Right kidney (tissue), 1 donor: ENCODE results near the gene HSPBAP1.
"Not testable (repeated sequence)": the region's sequence is repeated elsewhere in the genome, so short reads cannot be mapped to it uniquely, and the experiment has no call there.

ENCODE experiments used
- DNase-seq: peaks from one replicate; pipeline ENCODE4 v3.0.0-alpha.2; 2016

Gene HSPBAP1

DNA sequence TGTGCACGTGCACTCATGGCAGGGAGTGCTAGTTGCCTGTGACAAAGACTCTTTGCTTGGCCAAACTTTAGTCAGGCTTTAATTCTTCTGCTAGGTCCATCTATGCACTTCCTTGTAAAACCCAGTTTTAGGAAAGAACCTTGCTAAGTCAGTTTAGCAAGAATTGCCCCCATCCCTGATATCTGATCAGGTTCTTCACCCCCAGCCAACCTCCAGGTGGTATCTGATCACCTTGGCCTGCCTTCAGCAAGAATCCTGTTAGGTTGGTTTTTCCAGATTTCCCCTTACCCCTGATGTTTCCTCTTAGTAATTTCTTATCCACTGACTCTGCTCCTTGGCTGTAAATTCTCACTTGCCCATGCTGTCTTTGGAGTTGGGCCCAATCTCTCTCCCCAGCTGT, 8.4 kb downstream of the HSPBAP1 start:
- no peak for DNase-seq

DNA sequence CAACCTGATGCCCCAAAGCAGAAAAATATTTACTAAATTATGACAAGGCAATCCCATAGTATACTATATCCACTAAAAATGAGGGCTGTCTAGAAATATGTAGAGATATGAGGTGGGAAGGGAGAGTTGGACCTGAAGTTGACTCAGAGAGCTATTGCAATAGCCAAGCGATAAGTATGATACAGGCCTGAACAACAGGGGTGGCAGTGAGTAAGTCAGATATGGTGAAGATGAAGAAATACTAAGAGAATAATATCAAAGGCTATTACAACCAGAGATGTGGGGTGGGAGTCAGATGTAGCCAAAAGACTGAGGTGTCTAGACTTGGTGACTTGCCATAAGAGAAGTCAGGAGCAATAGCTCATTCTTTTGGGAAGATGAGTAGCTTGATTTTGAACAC, 9.2 kb downstream of the HSPBAP1 start:
- no peak for DNase-seq

DNA sequence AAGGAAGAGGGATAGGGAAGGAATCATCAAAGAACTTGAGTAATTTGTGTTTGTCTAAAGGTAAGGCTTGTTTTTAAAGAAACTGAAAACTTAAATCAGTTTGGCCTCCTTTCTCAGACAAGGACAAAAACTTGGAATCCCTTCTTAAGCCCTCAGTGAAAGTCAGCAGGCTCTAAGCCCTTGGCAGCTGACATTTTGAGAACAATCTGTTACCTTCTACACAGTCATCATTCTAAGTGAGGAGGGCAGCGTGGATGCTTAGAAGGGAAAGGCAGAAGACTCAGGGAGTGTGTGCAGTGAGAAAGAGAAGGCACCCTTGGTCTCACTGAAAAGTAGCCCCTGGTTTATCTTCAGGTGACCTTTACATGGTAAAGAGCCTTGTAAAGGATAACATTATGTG, 10.8 kb downstream of the HSPBAP1 start:
- DNase-seq: no peak

DNA sequence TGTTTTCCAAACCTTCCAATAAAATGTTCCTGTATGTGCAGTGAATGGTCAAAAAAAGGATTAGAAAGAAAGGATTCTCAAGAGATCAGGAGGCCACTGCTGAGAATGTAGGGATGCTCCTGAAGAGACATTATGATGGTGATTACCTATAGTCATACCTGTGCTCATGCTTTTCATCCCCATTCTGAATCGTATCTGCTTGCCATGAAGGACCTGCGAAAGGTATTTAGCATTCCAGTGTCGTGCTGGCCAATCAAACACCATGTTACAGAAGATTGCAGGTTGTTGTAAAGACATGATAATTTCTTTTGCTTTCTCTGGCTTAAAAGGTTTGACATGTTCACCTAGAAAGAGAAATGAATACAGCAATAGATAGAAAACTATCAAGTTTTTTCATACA, 16.1 kb downstream of the HSPBAP1 start:
- no peak for DNase-seq

DNA sequence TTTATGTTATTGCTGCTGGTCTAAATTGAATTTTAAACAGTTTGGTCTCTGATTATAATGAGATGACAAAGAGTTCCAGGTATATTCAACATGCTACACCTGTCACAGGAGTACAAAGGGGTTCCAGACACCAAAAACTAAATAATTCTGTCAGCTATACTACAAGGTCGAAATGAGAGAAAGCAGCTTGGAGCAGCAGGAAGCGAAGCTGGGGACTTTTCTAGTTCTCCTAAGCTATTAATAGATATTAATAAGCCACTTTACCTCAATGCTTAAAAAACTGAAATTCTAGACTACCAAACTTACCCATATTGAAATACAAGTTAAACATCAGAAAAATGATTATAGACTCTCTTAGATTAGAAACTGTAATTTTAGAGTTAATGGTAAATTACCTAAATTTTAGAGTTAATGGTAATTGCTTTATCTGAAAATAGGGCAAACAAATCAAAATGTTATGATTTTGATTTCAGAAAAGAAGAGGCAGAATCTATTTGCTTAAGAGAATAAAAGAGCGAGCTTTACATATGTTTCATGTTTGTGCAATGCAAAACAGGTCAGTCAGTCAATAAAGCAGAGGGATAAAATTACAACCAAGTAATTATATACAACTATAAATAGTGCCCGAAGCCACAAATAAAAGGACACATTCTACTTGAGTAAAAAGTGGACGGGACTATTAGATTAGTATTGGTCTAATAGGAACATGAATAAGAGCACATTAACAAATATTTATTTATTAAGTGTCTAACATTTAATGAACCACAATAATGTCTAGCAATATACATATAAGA, 16.8 kb downstream of the HSPBAP1 start:
- DNase-seq: no peak

DNA sequence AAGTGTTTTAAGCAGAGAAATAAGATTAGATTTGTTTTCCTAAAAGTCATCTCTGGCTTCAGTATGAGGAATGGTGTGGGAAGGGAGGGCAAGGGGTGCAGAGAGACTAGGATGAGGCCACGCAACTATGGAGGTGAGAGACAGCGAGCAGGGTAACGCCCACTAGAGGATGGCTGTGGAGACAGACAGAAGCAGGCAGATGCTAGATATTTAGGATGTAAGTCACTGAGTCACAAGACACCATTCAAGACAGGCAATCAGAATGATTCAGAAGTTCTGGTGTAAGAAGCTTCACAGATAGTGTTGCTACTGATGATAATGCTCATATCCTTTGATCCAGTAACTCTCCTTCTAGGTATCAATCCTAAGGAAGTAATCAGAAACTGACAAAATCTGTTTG, 19.1 kb downstream of the HSPBAP1 start:
- no peak for DNase-seq

DNA sequence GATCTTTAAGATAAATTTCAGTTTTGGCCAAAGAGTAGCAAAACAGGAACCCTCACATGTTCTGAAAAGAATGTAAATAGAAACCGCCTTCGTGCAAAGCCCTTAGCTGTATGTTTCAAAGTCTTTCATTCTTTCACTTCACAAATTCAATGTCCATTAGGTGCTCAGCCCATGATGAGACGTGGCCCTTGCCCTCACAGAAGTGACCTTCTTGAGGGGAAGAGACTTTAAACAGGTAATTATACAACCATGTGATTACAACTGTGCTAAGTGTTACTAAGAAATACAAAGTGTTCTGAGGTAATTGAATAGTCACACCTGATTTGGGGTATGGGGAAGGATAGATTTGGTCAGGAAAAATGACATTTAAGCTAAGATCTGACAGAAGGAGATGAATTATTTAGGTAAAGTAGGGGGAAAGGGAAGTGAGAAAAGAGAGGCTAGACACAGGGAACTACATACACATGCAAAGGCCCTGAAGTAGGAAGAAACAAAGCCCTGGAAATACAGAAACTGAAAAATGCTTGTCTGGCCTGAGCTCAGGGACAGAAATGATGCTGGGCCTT, 19.6 kb downstream of the HSPBAP1 start:
- DNase-seq: no peak

DNA sequence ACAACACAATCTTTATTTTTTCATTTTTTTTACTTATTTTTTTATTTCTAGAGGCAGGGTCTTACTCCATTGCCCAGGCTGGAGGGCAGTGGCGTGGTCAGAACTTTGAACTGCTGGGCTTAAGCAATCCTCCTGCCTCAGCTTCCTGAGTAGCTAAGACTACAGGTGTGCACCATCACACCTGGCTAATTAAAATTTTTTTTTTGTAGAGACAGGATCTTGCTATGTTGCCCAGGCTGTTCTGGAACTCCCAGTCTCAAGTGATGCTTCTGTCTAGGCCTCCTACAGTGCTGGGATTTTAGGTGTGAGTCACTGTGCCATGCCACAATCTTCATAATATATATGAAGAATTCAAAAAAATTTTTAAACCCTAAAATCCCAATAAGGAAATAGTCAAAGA, 20.8 kb downstream of the HSPBAP1 start:
- no peak for DNase-seq

DNA sequence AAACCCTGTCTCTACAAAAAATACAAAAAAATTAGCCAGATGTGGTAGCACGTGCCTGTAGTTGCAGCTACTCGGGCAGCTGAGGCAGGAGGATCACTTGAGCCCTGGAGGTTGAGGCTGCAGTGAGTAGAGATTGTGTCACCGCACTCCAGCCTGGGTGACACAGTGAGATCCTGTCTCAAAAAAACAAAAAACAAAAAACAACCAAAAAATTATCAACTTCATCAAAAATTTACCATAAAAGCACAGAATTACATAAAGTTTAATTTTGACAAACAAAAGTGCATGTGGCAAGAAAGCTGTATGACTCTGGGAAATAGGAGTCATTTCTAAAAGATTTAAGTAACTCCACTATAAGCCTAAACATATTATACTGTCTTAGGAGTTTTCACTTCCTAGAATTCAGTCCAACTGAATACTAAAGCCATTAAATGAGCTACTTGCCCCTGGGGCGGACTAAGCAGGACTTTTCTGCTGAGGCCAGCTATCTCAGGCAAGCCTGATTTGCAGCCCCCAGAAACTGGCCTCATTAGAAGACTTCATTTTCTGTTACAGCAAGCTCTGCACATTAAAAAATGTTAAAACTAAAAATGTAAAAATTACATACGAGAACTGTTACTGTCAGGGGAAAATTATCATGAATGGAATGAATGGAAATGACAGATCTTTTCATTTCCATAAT, 23.0 kb downstream of the HSPBAP1 start:
- DNase-seq: no peak

DNA sequence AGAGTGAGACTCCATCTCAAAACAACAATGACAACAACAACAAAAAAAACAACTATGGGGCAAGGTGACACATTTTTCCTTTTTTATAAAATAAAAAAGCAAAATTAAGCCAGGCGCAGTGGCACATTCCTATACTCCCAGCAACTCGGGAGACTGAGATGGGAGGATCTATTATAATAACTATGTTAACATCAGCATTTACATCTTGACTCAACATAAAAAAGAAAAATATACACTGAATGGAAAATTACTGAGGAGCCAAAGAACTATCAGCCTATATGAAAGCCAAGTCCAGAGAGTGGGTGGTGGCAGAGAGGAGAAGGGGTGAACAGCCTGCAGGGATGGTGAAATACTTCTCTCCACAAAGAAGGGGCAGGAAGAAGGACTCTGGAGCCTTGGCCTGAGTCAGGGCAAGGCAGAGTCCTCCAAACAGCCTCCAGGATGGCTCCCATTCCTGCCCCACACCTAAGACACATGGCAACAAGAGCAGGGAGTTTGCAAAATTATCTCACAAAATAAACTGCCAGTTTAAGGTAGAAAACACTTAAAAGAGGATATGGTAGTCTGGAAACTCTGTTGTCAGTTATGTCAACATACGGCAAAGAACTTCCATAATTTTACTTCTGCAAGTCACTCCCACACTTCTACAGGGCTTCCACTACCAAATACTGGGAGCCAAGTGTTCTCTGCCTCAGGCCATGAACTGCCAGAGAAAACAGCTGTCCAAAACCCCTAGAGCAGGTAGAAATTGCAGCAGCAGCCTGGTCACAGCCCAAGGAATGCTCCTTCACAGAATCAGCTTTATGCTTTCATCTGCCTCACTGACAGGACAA, 25.9 kb downstream of the HSPBAP1 start:
- no peak for DNase-seq

DNA sequence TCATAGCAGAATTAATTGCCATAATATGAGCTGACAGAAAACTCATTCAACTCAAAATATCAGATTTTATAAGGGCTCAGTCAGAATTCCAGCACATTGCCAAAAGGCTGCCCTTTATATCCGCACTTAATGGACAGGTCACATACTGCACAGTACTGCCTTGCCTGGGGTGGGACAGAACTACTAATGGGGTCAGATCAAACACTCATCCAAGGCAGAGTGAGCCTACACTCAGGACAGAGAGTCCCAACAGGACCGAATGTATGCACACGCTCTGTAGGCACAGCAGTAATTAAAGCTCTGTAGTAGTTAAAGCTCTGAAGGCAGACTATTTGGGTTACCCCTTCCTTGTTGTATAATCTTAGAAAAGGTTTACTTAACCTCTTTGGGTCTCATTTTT, 27.2 kb downstream of the HSPBAP1 start:
- DNase-seq: no peak

DNA sequence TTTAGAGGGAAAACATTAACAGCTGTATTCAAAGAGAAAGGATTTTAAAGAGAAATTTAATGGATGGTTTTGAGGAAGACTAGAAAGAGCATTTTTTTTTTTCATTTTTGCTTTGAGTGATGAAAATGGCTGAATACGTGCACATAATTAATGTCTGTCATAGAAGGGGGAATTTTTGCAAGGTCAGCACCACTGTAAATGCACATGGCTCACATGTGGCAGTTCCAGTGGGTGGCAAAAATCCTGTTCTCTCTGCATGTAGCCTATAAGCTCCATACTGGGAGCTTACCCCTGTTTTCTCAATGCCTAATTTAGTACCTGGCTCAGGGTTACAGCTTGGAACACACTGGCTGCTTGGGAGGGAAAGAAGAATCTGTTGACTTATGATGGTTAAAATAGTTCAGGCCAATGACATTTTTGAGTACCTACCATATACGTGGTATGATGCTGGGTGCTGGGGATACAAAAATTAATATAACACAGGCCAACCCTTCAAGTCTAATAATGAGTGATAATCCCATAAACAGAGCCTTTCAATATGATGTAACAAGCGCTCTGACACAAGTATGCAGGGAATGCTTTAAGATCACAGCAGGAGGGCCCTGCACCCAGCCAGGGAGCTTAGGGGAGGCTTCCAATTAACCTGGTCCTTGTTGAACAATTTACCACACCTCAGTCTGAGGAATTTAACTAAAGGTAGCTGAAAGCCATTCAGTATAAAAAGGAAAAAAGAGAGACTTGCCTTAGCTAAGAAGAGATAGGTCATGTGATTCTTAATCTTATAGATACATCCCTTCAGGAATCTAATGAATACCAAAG, 33.0 kb downstream of the HSPBAP1 start:
- DNase-seq: no peak

DNA sequence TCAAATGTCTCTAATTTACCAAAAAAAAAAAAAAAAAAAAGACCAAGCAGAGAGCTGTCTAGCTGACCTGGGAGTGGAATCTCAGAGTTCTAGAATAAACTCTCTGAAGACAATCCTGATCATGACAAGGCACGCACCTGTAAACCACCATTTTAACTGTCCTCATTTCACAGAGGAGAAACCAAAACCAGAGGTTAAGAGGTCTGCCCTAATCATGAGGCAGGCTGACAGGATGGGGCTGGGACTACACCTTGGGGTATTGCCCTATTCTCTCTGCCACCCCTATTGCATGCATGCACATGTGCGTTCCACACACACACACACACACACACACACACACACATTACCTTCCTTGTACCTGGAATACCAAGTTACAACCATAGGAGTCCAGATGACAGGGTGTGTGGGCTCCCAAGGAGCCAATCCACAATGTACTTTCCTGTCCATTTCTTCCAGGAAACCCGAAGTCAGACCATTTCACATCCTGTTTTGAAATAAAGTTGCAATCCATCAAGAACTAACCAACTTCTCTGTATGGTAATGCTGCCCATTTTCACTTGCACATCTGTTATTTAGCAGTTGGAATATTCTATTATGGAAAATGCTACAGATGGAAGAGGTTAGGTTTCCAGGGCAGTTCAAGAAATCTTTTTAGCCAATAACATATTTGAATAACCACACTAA, 34.6 kb downstream of the HSPBAP1 start:
- no peak for DNase-seq

DNA sequence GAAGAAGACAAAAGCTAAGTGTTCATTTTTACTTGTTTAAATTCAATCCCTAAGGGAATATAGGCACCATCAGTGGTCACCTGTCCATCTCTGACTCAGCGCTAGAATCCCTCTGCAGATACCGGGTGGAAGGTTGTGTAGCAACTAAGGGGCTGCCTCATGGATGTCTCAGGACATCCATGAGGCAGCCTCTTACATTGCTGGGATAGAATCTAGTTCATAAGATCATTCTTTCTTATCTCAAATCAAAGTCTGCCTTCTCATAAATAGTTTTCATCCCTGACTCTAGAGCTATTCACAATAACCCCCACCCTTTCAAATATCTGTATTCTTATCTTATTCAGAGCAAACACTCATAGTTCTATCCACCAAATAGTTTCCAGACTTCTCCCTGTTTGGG, 38.1 kb downstream of the HSPBAP1 start:
- no peak for DNase-seq

DNA sequence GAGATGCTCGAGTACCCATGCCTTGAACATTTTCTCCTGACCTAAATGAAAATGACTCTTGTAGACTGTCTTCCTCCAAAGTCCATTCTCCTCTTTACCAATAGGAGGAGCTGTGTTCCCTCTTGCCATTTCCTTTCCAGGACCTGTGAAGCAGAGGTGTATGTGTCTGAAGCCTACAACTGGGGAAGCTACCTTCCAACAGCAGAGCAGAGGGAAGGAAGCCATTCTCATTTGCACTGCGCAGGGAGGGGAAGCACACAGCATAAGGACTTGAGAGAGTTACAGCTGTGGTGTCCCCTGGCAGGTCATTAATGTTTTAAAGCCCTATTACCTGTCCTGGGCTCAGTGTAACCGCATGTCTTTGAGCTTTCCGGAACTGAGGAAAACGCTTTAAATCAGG, 38.7 kb downstream of the HSPBAP1 start:
- DNase-seq: no peak

DNA sequence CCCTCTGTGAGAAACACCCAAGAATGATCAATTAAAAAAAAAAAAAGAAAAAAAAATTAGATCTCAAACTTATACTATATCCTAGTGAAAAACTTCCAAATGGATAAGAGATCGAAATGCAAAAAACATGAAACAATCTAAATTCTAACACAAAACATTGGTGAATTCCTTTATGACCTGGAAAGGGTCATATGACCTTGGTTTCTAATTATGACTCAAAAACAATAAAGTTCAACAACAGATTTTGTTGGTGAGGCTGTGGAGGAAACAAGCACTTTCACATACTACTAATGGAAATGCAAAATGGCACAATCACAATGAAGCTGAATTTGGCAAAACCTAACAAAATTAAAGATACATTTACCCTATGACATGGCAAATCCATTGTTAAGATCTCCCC, 45.3 kb downstream of the HSPBAP1 start:
- no peak for DNase-seq

DNA sequence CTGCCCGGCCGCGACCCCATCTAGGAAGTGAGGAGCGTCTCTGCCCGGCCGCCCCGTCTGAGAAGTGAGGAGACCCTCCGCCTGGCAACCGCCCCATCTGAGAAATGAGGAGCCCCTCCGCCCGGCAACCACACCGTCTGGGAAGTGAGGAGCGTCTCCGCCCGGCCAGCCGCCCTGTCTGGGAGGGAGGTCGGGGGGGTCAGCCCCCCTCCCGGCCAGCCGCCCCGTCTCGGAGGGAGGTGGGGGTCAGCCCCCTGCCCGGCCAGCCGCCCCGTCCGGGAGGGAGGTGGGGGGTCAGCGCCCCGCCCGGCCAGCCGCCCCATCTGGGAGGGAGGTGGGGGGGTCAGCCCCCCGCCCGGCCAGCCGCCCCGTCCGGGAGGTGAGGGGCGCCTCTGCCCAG, 46.3 kb downstream of the HSPBAP1 start:
- DNase-seq: not testable (repeated sequence)

DNA sequence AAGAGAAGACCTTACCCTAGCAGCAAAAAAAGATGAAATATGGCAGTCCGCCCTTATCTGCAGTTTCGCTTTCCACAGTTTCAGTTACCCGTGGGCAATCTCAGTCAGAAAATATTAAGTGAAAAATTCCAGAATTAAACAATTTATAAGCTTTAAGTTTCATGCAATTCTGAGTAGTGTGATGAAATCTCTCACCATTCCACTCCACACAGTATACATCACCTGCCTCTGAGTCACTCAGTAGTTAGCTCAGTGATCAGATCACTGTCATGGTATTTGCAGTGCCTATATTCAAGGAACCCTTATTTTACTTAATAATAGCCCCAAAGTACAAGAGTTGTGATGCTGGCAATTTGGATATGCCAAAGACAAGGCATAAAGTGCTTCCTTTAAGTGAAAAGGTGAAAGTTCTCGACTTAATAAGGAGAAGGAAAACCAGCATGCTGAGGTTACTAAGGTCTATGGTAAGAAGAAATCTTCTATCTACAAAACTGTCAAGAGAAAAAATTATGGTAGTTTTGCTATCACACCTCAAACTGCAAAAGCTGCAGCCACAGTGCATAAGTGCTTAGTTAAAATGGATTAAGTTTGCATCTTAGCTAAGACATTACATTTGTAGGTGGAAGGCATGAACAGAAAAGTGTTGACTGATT, 48.1 kb downstream of the HSPBAP1 start:
- no peak for DNase-seq

DNA sequence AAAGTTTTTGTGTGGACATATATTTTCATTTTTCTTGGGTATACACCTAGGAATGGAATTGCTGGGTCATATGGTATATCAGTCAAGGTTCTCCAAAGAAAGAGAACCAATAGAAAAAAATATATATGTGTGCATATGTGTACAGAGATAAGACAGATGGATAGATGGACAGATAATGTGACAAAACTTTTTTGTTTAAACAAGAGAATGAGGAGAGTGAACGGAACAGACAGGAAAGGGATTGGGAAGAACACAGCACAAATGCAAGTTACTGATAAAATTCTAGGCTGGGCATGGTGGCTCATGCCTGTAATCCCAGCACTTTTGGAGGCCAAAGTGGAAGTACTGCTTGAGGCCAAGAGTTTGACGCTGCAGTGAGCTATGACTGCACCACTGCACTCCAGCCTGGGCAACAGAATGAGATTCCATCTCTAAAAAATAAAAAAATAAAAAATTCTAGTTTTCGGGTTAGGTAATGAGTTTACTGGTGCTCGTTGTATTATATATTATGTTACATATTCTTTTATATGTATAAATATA, 50.0 kb downstream of the HSPBAP1 start:
- no peak for DNase-seq

DNA sequence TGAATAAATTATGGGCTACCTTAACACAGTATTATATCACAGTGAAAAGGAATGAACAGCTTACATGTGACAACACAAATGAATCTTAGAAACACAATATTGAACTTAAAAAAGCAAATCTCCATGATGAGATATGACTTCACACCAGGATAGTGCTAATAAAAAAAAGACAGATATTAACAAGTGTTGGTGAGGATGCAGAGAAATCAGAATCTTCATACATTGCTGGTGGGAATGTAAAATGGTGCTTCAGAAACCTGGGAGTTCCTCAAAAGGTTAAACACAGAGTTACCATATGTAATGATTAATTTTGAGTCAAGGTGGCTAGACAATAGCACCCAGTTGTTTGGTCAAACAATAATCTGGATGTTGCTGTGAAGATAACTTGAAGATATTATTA, 51.4 kb downstream of the HSPBAP1 start:
- no peak for DNase-seq

DNA sequence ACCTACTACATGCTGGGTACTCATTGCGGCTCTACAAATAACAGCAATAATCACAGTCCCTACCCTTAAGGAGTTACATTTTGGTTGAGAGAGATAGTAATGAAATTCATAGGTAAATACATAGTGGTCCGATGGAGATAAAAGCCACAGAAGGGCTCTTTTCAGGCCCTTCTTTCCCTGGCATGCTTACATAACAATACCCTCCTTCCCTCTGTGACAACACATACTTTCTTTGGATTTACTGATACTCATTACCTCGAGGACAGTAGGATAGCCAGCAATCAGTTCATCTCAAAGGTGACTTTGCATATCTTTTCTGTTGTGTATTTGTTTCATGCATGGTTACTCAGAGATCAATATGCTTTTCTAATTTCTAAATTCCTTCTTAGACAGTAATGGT, 54.5 kb downstream of the HSPBAP1 start:
- DNase-seq: no peak
